GM18499 (cell line): Measurements from ENCODE around the gene NSUN2.
"Not testable (repeated sequence)": the region's sequence is repeated elsewhere in the genome, so short reads cannot be mapped to it uniquely, and the experiment has no call there.

Experiments
- ATAC-seq: cut with Tn5 transposase; IDR thresholded peaks from one replicate; pipeline ENCODE4 v1.9.1; 2021; ENCODE audit warnings: moderate number of reproducible peaks; ENCODE audit not compliant: insufficient read depth, unreplicated experiment

Gene NSUN2

GRCh38 chr5:6585168-6585567 lies 47.7 kb downstream of the NSUN2 start:
- no peak for ATAC-seq

- ATAC-seq: no peak
These were observed 48.1 kb downstream of the NSUN2 start for GRCh38 chr5:6584727-6585126.

GRCh38 chr5:6584101-6584645 lies 48.7 kb downstream of the NSUN2 start:
- no peak for ATAC-seq

- no peak for ATAC-seq
These were observed 49.6 kb downstream of the NSUN2 start for GRCh38 chr5:6583049-6583880.

GRCh38 chr5:6582507-6583048 lies 50.3 kb downstream of the NSUN2 start:
- ATAC-seq: no peak

- ATAC-seq: no peak
These were observed 51.1 kb downstream of the NSUN2 start for GRCh38 chr5:6581559-6582426.

- ATAC-seq: no peak
These were observed 51.8 kb downstream of the NSUN2 start for GRCh38 chr5:6581090-6581489.

- ATAC-seq: no peak
These were observed 53.3 kb downstream of the NSUN2 start for GRCh38 chr5:6579535-6579934.

GRCh38 chr5:6578676-6579343 lies 54.0 kb downstream of the NSUN2 start:
- no peak for ATAC-seq

- ATAC-seq: no peak
These were observed 55.9 kb downstream of the NSUN2 start for GRCh38 chr5:6576861-6577501.

GRCh38 chr5:6574537-6575245 lies 58.2 kb downstream of the NSUN2 start:
- ATAC-seq: no peak

GRCh38 chr5:6574111-6574510 lies 58.7 kb downstream of the NSUN2 start:
- no peak for ATAC-seq

- no peak for ATAC-seq
These were observed 59.2 kb downstream of the NSUN2 start for GRCh38 chr5:6573651-6574101.

GRCh38 chr5:6572825-6573380 lies 59.9 kb downstream of the NSUN2 start:
- ATAC-seq: no peak

- ATAC-seq: no peak
These were observed 60.6 kb downstream of the NSUN2 start for GRCh38 chr5:6572086-6572824.

GRCh38 chr5:6571607-6572006 lies 61.2 kb downstream of the NSUN2 start:
- not testable (repeated sequence) for ATAC-seq

- no peak for ATAC-seq
These were observed 62.3 kb downstream of the NSUN2 start for GRCh38 chr5:6570530-6570929.

GRCh38 chr5:6568889-6569288 lies 64.0 kb downstream of the NSUN2 start:
- ATAC-seq: no peak
